ENCODE results near the gene OR4D10.

GRCh38 chr11:59425131-59425530, 48.0 kb upstream of the OR4D10 start:
- TF ChIP-seq CTCF (IDR thresholded peaks at IDR 0.05) (no peak), POLR2A (IDR thresholded peaks at IDR 0.05) (no peak)

Measured in lower leg skin (tissue), 3 donors.